GM19395 (cell line): Measurements from ENCODE around the gene NIPSNAP3A.
"Not testable (repeated sequence)": the region's sequence is repeated elsewhere in the genome, so short reads cannot be mapped to it uniquely, and the experiment has no call there.

Experiments
- ATAC-seq: cut with Tn5 transposase; IDR thresholded peaks from one replicate; pipeline ENCODE4 v1.9.1; 2021; ENCODE audit warnings: mild to moderate bottlenecking, moderate library complexity; ENCODE audit not compliant: unreplicated experiment

Gene NIPSNAP3A

GRCh38 chr9:104747565-104748358 is at the start of gene NIPSNAP3A:
NIPSNAP3A (plus strand) TSS chr9:104747683; CDS start chr9:104747793, 110 bp downstream.
- ATAC-seq: peak; percentile 88

- ATAC-seq: no peak
Measured at GRCh38 chr9:104700306-104700705, 47.2 kb upstream of the NIPSNAP3A start.

- not testable (repeated sequence) for ATAC-seq
Measured at GRCh38 chr9:104708737-104709136, 38.7 kb upstream of the NIPSNAP3A start.

GRCh38 chr9:104711604-104712003 is 35.9 kb upstream of the NIPSNAP3A start:
- no peak for ATAC-seq

GRCh38 chr9:104725014-104725413 is 22.5 kb upstream of the NIPSNAP3A start:
- ATAC-seq: no peak

GRCh38 chr9:104738452-104738851 is 9.0 kb upstream of the NIPSNAP3A start:
- no peak for ATAC-seq

- ATAC-seq: no peak
Measured at GRCh38 chr9:104740621-104741020, 6.9 kb upstream of the NIPSNAP3A start.

- peak; percentile 53 for ATAC-seq
Measured at GRCh38 chr9:104743376-104743985, 4.0 kb upstream of the NIPSNAP3A start.

GRCh38 chr9:104745852-104746251 is 1.6 kb upstream of the NIPSNAP3A start:
- ATAC-seq: no peak

GRCh38 chr9:104746285-104746684 is 1.2 kb upstream of the NIPSNAP3A start:
- no peak for ATAC-seq

- no peak for ATAC-seq
Measured at GRCh38 chr9:104746798-104747197, 685 bp upstream of the NIPSNAP3A start.

GRCh38 chr9:104747245-104747564 is 278 bp upstream of the NIPSNAP3A start:
- no peak for ATAC-seq

GRCh38 chr9:104748359-104749031 is 1.0 kb downstream of the NIPSNAP3A start:
- ATAC-seq: peak; percentile 5

- peak; percentile 34 for ATAC-seq
Measured at GRCh38 chr9:104750185-104750767, 2.8 kb downstream of the NIPSNAP3A start.

- ATAC-seq: no peak
Measured at GRCh38 chr9:104758974-104759373, 11.5 kb downstream of the NIPSNAP3A start.

GRCh38 chr9:104765138-104765537 is 17.7 kb downstream of the NIPSNAP3A start:
- peak; percentile 29 for ATAC-seq

GRCh38 chr9:104766025-104766424 is 18.5 kb downstream of the NIPSNAP3A start:
- no peak for ATAC-seq

- ATAC-seq: no peak
Measured at GRCh38 chr9:104767507-104767906, 20.0 kb downstream of the NIPSNAP3A start.

- not testable (repeated sequence) for ATAC-seq
Measured at GRCh38 chr9:104769029-104769428, 21.5 kb downstream of the NIPSNAP3A start.

- peak; percentile 52 for ATAC-seq
Measured at GRCh38 chr9:104769655-104770054, 22.2 kb downstream of the NIPSNAP3A start.

GRCh38 chr9:104772714-104773510 is 25.4 kb downstream of the NIPSNAP3A start:
- ATAC-seq: peak; percentile 16
